ENCODE data around the gene LPCAT1. TPM values are rescaled to one million over a fixed set of nuclear protein-coding genes. Genes with fewer than 3 reads are reported as not detected.

LPCAT1 gene
- total and polyA plus RNA-seq, 10 of the 15 experiments (the other 5 are each of a cell fraction or from before 2014, with no cell fraction given), result 2.3 to 109 (median 72.7) TPM

DNA sequence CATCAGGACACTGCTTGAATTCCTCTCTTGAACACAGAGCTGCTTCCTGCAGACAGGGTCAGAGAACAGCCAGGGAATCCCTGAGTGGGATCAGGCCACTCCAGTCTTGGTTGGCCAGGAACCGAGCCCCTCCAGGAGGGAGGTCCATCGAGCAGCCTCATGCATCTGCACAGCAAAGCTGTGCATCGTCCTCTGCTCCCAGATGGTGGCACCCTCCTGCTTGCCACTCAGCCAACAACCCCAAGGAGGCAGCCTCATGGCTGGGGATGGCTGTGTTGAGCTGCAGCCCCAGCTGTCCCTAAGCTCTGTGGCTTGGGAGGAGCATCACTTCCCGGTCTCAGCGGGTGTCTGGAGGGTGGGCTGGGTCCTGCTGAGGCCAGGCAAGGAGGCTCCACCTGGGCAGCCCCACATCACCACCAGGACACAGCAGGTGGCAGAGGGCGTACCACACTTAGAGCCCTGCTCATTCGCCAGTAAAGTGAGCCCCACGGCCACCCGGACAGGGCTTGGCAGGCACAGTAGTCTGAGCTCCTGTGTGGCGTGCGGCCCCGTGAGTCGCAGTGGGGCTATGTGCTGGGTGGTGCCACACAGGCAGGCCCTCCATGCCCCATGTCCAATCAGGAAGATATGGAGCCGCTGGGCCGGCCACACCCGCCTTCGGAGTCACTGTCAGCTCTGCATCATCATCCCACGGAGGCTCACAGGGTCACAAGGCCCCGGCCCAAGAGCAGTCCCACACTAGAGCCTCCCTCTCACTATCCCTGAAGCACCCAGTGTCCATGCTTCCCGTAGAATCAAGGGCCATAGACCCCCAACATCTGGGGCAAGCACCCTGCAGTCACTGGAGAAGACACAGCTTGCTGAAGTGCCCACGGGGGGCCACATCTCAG is 11.9 kb downstream of the LPCAT1 start (continued):
- TF ChIP-seq CHD1 (IDR thresholded peaks at IDR 0.05; ENCODE audit: low read depth, low read length) (no peak), PML (IDR thresholded peaks at IDR 0.05; ENCODE audit: low read length) (no peak), CEBPB (IDR thresholded peaks at IDR 0.05; ENCODE audit: borderline replicate concordance in 1 of 2, low read depth in 2 of 2, low read length in 2 of 2) (no peak), SMAD1 (IDR thresholded peaks at IDR 0.05; ENCODE audit: low read depth, partially characterized antibody) (no peak), CBFB (IDR thresholded peaks at IDR 0.05; ENCODE audit: low read depth) (no peak), NFYB (IDR thresholded peaks at IDR 0.05; ENCODE audit: insufficient read depth, low read depth, low read length) (no peak)
- TF ChIP-seq, protein P1, sequence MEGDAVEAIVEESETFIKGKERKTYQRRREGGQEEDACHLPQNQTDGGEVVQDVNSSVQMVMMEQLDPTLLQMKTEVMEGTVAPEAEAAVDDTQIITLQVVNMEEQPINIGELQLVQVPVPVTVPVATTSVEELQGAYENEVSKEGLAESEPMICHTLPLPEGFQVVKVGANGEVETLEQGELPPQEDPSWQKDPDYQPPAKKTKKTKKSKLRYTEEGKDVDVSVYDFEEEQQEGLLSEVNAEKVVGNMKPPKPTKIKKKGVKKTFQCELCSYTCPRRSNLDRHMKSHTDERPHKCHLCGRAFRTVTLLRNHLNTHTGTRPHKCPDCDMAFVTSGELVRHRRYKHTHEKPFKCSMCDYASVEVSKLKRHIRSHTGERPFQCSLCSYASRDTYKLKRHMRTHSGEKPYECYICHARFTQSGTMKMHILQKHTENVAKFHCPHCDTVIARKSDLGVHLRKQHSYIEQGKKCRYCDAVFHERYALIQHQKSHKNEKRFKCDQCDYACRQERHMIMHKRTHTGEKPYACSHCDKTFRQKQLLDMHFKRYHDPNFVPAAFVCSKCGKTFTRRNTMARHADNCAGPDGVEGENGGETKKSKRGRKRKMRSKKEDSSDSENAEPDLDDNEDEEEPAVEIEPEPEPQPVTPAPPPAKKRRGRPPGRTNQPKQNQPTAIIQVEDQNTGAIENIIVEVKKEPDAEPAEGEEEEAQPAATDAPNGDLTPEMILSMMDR (IDR thresholded peaks at IDR 0.05 in 2 of 3, conservative IDR thresholded peaks at IDR 0.05 in 1 of 3; ENCODE audit: control insufficient read depth in 2 of 3, extremely low read depth in 1 of 3, insufficient read depth in 1 of 3, low read depth in 3 of 3, low read length in 3 of 3), result peak; percentile 21 to 49 (median 34); a peak in 4 of 6 replicates

GRCh38 chr5:1511048-1511447 is 12.7 kb downstream of the LPCAT1 start:
- H3K27ac ChIP-seq (ENCODE audit: control insufficient read depth, insufficient read depth), result no peak overlapping the region
- CTCF ChIA-PET, result interaction anchor here (0.8 to 1.0 kb wide), 2 partner anchors 10 to 133 kb away, joined by 3 read pairs; no protein-coding TSS in a partner anchor
- intact Hi-C loops (cut with micrococcal nuclease; ENCODE audit: unreplicated experiment) (no loop called here), in situ Hi-C loops (cut with MboI) (no loop called here)
- 69% methylated on average over 20 of the region's 20 CpGs for whole genome bisulfite sequencing (ENCODE audit: insufficient coverage, insufficient replicate concordance, low lambda C conversion rate, missing lambda C conversion rate)
- H3K9ac ChIP-seq (ENCODE audit: control insufficient read depth, insufficient read depth, low read length), result no peak overlapping the region
- peaks cover 35% of the 10 kb centered on the region for H3K79me2 ChIP-seq (ENCODE audit: control insufficient read depth, insufficient read depth, low read length)
- no peak for DNase-seq (ENCODE audit: low read depth, low spot score)
- RAD21 ChIA-PET (ENCODE audit: unreplicated experiment), result no interaction called here
- no peaks in the 10 kb centered on the region; the same call in 1 of the 2 replicates for H4K20me1 ChIP-seq (ENCODE audit: control insufficient read depth, insufficient read depth)
- H3K4me2 ChIP-seq (ENCODE audit: control insufficient read depth, insufficient read depth), result no peak overlapping the region
- peaks cover 12 to 41% of the 10 kb centered on the region in 2 experiments for H3K36me3 ChIP-seq (ENCODE audit: control insufficient read depth in 2 of 2, insufficient read depth in 2 of 2, low read length in 1 of 2)
- POLR2A ChIA-PET, result no interaction called here
- FAIRE-seq, result no peak
- BruUV-seq (replicated peaks), result no TSS peak
- SMC1A ChIA-PET (ENCODE audit: uncharacterized antibody, unreplicated experiment), result no interaction called here
- peaks cover 5% of the 10 kb centered on the region for H3K4me1 ChIP-seq (ENCODE audit: control insufficient read depth, insufficient read depth, low read length)
- no peak overlapping the region for H2AFZ ChIP-seq (ENCODE audit: control insufficient read depth, low read depth, low read length)
- no peak for TF ChIP-seq RB1 (IDR thresholded peaks at IDR 0.05; ENCODE audit: borderline replicate concordance)
- TF ChIP-seq TCF3 (IDR thresholded peaks at IDR 0.05; ENCODE audit: borderline replicate concordance, insufficient read depth, low read depth, low read length), result peak; percentile 42; the same call in 1 of the 2 replicates
- no peaks in the 10 kb centered on the region for H3K9me3 ChIP-seq (replicated peaks; ENCODE audit: control insufficient read depth, insufficient read depth, low read length)
- H3K27me3 ChIP-seq (replicated peaks in 1 of 2; ENCODE audit: control insufficient read depth in 2 of 2, insufficient read depth in 2 of 2, low read length in 1 of 2), result no peaks in the 10 kb centered on the region
- no peak for ATAC-seq
- H3K4me3 ChIP-seq, result no peak overlapping the region
